Measurements from ENCODE around the gene DACH1.
"Not testable (repeated sequence)": the region's sequence is repeated elsewhere in the genome, so short reads cannot be mapped to it uniquely, and the experiment has no call there.

The DACH1 gene

GRCh38 chr13:71867131-71867814 is at the start of gene DACH1:
DACH1 (minus strand) TSS chr13:71867204.
- DNase-seq, result peak; percentile 19

- no peak for DNase-seq
Measured at GRCh38 chr13:71913717-71914116, 46.7 kb upstream of the DACH1 start.

- no peak for DNase-seq
Measured at GRCh38 chr13:71912524-71912923, 45.5 kb upstream of the DACH1 start.

GRCh38 chr13:71906448-71906847 is 39.4 kb upstream of the DACH1 start:
- no peak for DNase-seq

GRCh38 chr13:71902676-71903075 is 35.7 kb upstream of the DACH1 start:
- DNase-seq, result no peak

- DNase-seq, result not testable (repeated sequence)
Measured at GRCh38 chr13:71893506-71893905, 26.5 kb upstream of the DACH1 start.

- no peak for DNase-seq
Measured at GRCh38 chr13:71886880-71887279, 19.9 kb upstream of the DACH1 start.

GRCh38 chr13:71882120-71882519 is 15.1 kb upstream of the DACH1 start:
- DNase-seq, result no peak

- no peak for DNase-seq
Measured at GRCh38 chr13:71880753-71881541, 13.9 kb upstream of the DACH1 start.

- no peak for DNase-seq
Measured at GRCh38 chr13:71879808-71880344, 12.9 kb upstream of the DACH1 start.

- DNase-seq, result no peak
Measured at GRCh38 chr13:71879129-71879535, 12.1 kb upstream of the DACH1 start.

- DNase-seq, result no peak
Measured at GRCh38 chr13:71877256-71877653, 10.3 kb upstream of the DACH1 start.

GRCh38 chr13:71876648-71877255 is 9.7 kb upstream of the DACH1 start:
- no peak for DNase-seq

GRCh38 chr13:71875823-71876222 is 8.8 kb upstream of the DACH1 start:
- DNase-seq, result no peak

- DNase-seq, result no peak
Measured at GRCh38 chr13:71874458-71874857, 7.5 kb upstream of the DACH1 start.

GRCh38 chr13:71873418-71874247 is 6.6 kb upstream of the DACH1 start:
- no peak for DNase-seq

- DNase-seq, result no peak
Measured at GRCh38 chr13:71871844-71872243, 4.8 kb upstream of the DACH1 start.

GRCh38 chr13:71871176-71871754 is 4.3 kb upstream of the DACH1 start:
- no peak for DNase-seq

GRCh38 chr13:71870100-71870499 is 3.1 kb upstream of the DACH1 start:
- DNase-seq, result no peak

GRCh38 chr13:71869274-71869673 is 2.3 kb upstream of the DACH1 start:
- no peak for DNase-seq

GRCh38 chr13:71866335-71867130 is 471 bp downstream of the DACH1 start:
- no peak for DNase-seq

Data from T1000 (cell line).